Measurements from ENCODE around the gene MYF5. TPM values are rescaled to one million over a fixed set of nuclear protein-coding genes. Genes with fewer than 3 reads are reported as not detected.

Gene MYF5
- total and polyA plus RNA-seq, 2 of the 13 experiments (the other 11 are each of a cell fraction or from before 2014, with no cell fraction given), result not detected

DNA sequence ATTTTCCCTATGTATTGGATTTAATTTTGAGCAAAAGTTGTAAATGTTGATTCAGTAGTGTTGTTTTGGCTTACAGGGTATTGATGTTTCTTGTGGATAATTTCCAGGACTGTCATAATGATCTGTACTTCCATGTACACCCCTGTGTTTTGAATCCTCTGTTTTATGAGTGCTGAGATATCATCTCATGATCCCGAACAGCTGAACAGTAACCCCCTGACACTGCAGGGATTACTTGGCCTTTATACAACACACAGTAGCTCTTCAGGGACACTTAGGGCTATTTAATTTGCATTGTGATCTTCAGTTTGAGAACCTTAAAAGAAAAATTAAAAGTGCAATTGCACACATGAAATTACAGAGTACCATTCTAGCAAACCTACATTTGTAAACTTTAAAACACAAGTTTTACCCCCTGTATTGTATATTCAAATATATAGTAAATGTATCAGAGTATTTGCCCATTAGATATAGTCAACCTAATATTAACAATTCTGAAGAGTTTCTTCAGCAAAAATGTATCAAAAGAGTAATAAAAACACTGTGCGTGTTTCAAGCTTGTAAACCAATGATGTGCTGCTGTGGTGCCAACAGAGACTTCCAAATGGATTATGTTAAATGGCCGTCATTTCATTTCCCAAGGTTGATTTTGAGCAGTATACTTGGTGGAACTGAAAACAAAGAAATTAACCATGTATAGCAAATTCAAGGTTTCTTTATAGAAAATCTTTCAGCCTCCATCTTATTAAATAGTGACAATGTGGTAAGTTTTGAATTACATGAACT is 37.2 kb upstream of the MYF5 start:
- Histone ChIP-seq H3K4me1 (ENCODE audit: insufficient read depth, low read length) (no peaks in the 10 kb centered on the region), H3K27me3 (ENCODE audit: control insufficient read depth in 1 of 2, insufficient read depth in 2 of 2, low read length in 2 of 2) (no peaks in the 10 kb centered on the region), H3K27ac (ENCODE audit: extremely low read length, insufficient read depth, low read length) (no peak overlapping the region), H3K9ac (ENCODE audit: insufficient read depth, low read depth, low read length) (no peak overlapping the region), H3K36me3 (replicated peaks in 1 of 2; ENCODE audit: control insufficient read depth in 1 of 2, insufficient read depth in 2 of 2, low read length in 2 of 2) (no peaks in the 10 kb centered on the region), H3K4me3 (replicated peaks in 1 of 3; ENCODE audit: insufficient read depth in 1 of 3, low read depth in 2 of 3, low read length in 3 of 3) (no peak overlapping the region), H3K9me3 (ENCODE audit: low read length) (no peaks in the 10 kb centered on the region), H4K20me1 (ENCODE audit: insufficient read depth, low read length) (no peaks in the 10 kb centered on the region), H3K79me2 (ENCODE audit: insufficient read depth, low read length) (no peaks in the 10 kb centered on the region), H2AFZ (ENCODE audit: low read length) (no peak overlapping the region), H3K4me2 (ENCODE audit: low read depth, low read length) (no peak overlapping the region)
- CTCF ChIA-PET (ENCODE audit: low intra/inter-chr PET ratio, low total read pairs), result no interaction called here
- POLR2A ChIA-PET, result no interaction called here
- 44% methylated on average over 3 of the region's 3 CpGs for WGBS (ENCODE audit: low lambda C conversion rate)
- intact Hi-C loops (cut with micrococcal nuclease; ENCODE audit: unreplicated experiment), result no loop called here
- FAIRE-seq (no peak), ATAC-seq (no peak), DNase-seq (ENCODE audit: low spot score) (no peak)
- in situ Hi-C loops (cut with HindIII; ENCODE audit: extremely low pct_ligation_motif_present, low pct_unique_long_range_greater_than_20kb), result no loop called here
- BruUV-seq (replicated peaks), result no TSS peak
- TF ChIP-seq MYNN (CRISPR knock-in tag; IDR thresholded peaks at IDR 0.05; ENCODE audit: low read depth), result no peak
- no peak for TF ChIP-seq HES4 (CRISPR knock-in tag; IDR thresholded peaks at IDR 0.05; ENCODE audit: borderline replicate concordance)
- no peak for TF ChIP-seq ZNF781 (CRISPR knock-in tag; IDR thresholded peaks at IDR 0.05; ENCODE audit: borderline replicate concordance, not compliant biosample characterization)
- no peak for TF ChIP-seq ATM (IDR thresholded peaks at IDR 0.05; ENCODE audit: borderline replicate concordance)
- no peak for TF ChIP-seq PRPF4 (IDR thresholded peaks at IDR 0.05; ENCODE audit: low read depth, low read length, poor library complexity, severe bottlenecking)
- TF ChIP-seq ZNF510 (CRISPR knock-in tag; IDR thresholded peaks at IDR 0.05; ENCODE audit: low read depth), result no peak
- TF ChIP-seq, protein P1, sequence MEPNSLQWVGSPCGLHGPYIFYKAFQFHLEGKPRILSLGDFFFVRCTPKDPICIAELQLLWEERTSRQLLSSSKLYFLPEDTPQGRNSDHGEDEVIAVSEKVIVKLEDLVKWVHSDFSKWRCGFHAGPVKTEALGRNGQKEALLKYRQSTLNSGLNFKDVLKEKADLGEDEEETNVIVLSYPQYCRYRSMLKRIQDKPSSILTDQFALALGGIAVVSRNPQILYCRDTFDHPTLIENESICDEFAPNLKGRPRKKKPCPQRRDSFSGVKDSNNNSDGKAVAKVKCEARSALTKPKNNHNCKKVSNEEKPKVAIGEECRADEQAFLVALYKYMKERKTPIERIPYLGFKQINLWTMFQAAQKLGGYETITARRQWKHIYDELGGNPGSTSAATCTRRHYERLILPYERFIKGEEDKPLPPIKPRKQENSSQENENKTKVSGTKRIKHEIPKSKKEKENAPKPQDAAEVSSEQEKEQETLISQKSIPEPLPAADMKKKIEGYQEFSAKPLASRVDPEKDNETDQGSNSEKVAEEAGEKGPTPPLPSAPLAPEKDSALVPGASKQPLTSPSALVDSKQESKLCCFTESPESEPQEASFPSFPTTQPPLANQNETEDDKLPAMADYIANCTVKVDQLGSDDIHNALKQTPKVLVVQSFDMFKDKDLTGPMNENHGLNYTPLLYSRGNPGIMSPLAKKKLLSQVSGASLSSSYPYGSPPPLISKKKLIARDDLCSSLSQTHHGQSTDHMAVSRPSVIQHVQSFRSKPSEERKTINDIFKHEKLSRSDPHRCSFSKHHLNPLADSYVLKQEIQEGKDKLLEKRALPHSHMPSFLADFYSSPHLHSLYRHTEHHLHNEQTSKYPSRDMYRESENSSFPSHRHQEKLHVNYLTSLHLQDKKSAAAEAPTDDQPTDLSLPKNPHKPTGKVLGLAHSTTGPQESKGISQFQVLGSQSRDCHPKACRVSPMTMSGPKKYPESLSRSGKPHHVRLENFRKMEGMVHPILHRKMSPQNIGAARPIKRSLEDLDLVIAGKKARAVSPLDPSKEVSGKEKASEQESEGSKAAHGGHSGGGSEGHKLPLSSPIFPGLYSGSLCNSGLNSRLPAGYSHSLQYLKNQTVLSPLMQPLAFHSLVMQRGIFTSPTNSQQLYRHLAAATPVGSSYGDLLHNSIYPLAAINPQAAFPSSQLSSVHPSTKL (CRISPR knock-in tag; IDR thresholded peaks at IDR 0.05), result no peak
- no peak for TF ChIP-seq ZNF160 (CRISPR knock-in tag; IDR thresholded peaks at IDR 0.05)
- TF ChIP-seq, protein P2, sequence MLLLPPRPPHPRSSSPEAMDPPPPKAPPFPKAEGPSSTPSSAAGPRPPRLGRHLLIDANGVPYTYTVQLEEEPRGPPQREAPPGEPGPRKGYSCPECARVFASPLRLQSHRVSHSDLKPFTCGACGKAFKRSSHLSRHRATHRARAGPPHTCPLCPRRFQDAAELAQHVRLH (CRISPR knock-in tag; IDR thresholded peaks at IDR 0.05; ENCODE audit: borderline replicate concordance, low read depth), result no peak
- no peak for TF ChIP-seq ZNF34 (CRISPR knock-in tag; IDR thresholded peaks at IDR 0.05; ENCODE audit: borderline replicate concordance)
- TF ChIP-seq FOXP1 (IDR thresholded peaks at IDR 0.05), result no peak
- TF ChIP-seq FOXP1 (CRISPR knock-in tag; IDR thresholded peaks at IDR 0.05), result no peak
- no peak for TF ChIP-seq HMG20B (CRISPR knock-in tag; conservative IDR thresholded peaks at IDR 0.05)
- TF ChIP-seq TBX2 (CRISPR knock-in tag; IDR thresholded peaks at IDR 0.05; ENCODE audit: borderline replicate concordance), result no peak
- no peak for TF ChIP-seq AHR (CRISPR knock-in tag; IDR thresholded peaks at IDR 0.05)
